Measurements from ENCODE around the gene SLC7A8.

SLC7A8 gene

DNA sequence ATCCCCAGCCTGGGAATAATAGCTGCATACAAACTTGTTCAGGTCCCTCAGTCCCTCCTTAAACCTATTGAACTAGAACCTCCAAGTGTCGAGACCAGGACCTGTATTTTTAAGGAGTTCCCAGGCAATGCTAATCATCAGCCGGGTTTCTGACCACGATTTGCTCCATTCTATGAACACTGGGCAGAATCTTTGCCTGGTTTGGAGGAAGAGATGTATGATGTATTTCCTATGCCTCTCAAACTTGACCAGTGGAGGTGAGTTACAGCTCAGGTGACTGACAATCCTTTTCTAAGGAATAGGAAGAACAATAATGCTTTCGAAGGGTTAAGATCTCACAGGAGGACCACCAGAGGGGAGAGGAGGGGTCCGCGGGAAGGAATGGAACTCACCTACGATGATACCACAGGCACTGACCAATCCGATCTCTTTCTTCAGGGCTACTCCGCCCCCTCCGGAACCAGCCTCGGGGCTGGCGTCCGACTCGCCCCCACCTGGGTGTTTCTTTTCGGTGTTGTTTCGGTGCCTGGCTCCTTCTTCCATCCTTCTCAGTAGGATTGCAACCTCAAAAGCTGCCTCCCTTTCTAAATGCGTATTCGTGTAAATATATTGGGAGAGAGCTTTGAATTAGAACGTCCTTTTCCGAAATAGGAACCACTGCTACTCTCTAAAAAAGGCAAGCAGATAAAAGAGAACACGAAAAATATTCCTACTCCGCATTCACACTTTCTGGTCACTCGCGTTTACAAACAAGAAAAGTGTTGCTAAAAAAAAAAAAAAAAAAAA lies 895 bp downstream of the SLC7A8 start:
- in situ Hi-C loops (cut with MboI; ENCODE audit: low sequenced_read_pairs, unreplicated experiment) = loop anchor here (10.0 kb wide), 1 partner anchor 58 kb away; no protein-coding TSS in a partner anchor
- TF ChIP-seq, protein P1, sequence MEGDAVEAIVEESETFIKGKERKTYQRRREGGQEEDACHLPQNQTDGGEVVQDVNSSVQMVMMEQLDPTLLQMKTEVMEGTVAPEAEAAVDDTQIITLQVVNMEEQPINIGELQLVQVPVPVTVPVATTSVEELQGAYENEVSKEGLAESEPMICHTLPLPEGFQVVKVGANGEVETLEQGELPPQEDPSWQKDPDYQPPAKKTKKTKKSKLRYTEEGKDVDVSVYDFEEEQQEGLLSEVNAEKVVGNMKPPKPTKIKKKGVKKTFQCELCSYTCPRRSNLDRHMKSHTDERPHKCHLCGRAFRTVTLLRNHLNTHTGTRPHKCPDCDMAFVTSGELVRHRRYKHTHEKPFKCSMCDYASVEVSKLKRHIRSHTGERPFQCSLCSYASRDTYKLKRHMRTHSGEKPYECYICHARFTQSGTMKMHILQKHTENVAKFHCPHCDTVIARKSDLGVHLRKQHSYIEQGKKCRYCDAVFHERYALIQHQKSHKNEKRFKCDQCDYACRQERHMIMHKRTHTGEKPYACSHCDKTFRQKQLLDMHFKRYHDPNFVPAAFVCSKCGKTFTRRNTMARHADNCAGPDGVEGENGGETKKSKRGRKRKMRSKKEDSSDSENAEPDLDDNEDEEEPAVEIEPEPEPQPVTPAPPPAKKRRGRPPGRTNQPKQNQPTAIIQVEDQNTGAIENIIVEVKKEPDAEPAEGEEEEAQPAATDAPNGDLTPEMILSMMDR (IDR thresholded peaks at IDR 0.05; ENCODE audit: borderline replicate concordance, control extremely low read depth, extremely low read depth, insufficient read depth, missing control alignments) = no peak
- DNase-seq (ENCODE audit: low spot score) = no peak

DNA sequence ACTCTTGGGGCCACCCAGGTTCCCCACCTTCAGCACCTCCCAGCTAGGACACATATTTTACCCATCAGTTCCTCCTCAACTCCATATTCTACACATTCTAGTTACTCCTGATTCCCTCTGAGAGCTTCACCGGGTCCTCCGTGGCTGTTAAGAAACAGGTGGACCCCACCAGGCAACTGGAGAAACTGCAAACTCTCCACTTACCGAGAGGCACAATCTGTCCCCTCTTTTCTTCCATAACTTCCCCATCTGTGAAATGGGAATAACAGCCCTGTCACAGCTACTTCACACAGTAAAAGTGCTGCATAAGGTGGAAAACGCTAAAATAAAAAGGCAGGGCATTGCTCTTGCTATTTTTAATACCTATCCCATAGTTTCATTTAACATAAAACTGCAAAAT lies 1.5 kb downstream of the SLC7A8 start:
- DNase-seq (ENCODE audit: low spot score) = no peak
- TF ChIP-seq, protein P1 (IDR thresholded peaks at IDR 0.05; ENCODE audit: borderline replicate concordance, control extremely low read depth, extremely low read depth, insufficient read depth, missing control alignments) = no peak
- in situ Hi-C loops (cut with MboI; ENCODE audit: low sequenced_read_pairs, unreplicated experiment) = loop anchor here (10.0 kb wide), 1 partner anchor 57 kb away; no protein-coding TSS in a partner anchor

DNA sequence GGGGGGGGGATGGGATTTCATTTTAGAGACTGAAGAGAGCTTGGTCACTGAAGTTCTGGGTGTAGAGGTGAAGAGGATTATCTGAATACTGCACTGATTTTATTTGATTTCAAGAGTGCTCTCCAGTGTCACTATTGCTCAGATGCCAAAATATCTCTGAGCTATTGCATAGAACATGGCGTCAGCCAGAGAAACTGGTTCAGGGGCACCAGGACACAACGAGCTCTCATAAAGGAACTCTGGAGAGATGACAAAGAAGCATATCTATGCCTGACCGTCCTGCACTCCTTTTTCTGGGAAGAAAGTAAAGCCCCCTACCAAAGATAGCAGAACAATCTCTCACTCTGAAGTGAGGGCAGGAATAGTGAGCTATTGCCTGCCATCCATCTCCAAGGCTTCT lies 2.0 kb downstream of the SLC7A8 start:
- TF ChIP-seq, protein P1 (IDR thresholded peaks at IDR 0.05; ENCODE audit: borderline replicate concordance, control extremely low read depth, extremely low read depth, insufficient read depth, missing control alignments) = no peak
- no peak for DNase-seq (ENCODE audit: low spot score)
- in situ Hi-C loops (cut with MboI; ENCODE audit: low sequenced_read_pairs, unreplicated experiment) = loop anchor here (10.0 kb wide), 1 partner anchor 57 kb away; no protein-coding TSS in a partner anchor

DNA sequence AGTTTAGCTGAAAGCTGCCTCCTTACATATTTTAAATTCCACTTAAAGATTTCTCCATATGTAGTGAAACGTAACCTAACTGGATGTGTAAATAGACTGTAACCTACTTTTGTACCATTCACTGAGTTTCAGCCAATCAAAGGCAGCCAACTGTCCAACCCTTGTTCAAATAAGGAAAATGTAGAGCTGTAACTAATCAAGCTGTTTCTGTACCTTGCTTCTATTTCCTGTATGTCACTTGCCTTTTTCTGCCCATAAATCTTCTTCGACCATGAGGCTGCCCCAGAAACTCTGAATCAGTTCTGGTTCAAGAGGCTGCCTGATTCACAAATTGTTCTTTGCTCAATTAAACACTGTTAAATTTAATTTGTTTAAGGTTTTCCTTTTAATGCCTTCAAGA lies 6.3 kb downstream of the SLC7A8 start:
- TF ChIP-seq, protein P1 (IDR thresholded peaks at IDR 0.05; ENCODE audit: borderline replicate concordance, control extremely low read depth, extremely low read depth, insufficient read depth, missing control alignments) = no peak
- in situ Hi-C loops (cut with MboI; ENCODE audit: low sequenced_read_pairs, unreplicated experiment) = no loop called here
- DNase-seq (ENCODE audit: low spot score) = no peak

DNA sequence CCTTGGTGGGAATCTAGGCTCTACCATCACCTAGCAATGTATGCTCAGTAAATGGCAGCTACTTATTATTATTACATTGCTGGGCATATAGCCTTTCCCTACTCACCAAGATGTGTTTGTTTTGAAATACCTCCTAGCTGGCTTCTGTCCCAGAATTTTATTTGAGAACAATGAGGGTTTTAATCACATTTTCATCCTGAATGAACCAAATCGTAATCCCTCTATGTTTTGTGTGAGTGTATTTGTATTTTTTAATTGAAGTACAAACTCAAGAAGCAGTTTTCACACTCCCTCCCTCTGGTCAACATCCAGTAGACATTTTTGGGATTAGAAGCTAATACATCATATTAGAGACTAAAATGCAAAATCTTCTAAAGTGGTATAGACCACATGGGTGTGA lies 7.6 kb downstream of the SLC7A8 start:
- in situ Hi-C loops (cut with MboI; ENCODE audit: low sequenced_read_pairs, unreplicated experiment) = no loop called here
- TF ChIP-seq, protein P1 (IDR thresholded peaks at IDR 0.05; ENCODE audit: borderline replicate concordance, control extremely low read depth, extremely low read depth, insufficient read depth, missing control alignments) = no peak
- no peak for DNase-seq (ENCODE audit: low spot score)

DNA sequence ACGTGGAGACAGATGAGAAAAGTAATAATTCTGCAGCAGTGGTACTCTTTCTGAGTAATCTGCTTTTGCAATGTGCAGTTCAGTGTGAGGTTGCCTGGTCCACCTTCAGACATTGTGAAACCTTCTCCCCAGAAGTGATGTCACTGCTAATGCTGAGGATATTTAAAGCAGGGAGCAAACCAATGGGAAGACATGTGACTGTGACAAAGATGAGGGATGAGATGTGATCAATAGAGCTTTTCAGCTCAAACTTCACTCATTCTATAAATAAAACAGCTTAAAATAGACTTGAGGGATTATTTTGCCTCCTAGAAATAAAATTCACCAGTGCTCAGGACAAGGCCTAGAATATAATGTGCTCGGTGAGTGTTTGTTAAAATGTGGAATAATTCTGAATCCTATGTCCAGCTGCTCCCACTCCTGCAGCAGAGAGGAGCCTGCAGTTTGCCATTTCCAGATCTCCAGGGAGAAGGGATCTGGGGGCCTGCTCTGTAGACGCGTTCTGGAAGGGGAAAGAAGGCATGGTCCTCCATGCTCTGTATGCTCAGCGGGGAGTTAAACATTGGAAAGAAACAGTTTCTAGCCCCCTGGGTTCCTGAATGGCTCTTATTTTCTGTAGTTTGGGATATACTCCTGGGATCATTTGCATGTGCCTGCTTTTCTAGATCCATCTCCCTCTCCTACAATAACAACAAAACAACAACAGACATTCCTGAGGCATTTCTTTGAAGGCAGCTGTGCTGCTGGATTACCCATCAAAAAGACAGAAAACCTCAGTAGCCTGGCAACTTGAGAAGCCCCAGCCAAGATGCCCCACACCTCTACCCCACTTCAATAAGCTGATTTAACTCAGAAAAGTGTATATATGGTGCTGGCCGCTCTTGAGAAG lies 8.9 kb downstream of the SLC7A8 start:
- TF ChIP-seq, protein P1 (IDR thresholded peaks at IDR 0.05; ENCODE audit: borderline replicate concordance, control extremely low read depth, extremely low read depth, insufficient read depth, missing control alignments) = no peak
- in situ Hi-C loops (cut with MboI; ENCODE audit: low sequenced_read_pairs, unreplicated experiment) = no loop called here
- DNase-seq (ENCODE audit: low spot score) = no peak

Measured in GM13976 (cell line).